NCI-H82 treated with DMSO at 0.1 percent for 48 hours (cell line): ENCODE measurements around the gene DPYSL4.
"Not testable (repeated sequence)": the region's sequence is repeated elsewhere in the genome, so short reads cannot be mapped to it uniquely, and the experiment has no call there.

Experiments used
- DNase-seq: peaks from one replicate; lab custom pipeline; 2025; ENCODE audit not compliant: unreplicated experiment; lab: John Stamatoyannopoulos, UW

Gene DPYSL4

DNA sequence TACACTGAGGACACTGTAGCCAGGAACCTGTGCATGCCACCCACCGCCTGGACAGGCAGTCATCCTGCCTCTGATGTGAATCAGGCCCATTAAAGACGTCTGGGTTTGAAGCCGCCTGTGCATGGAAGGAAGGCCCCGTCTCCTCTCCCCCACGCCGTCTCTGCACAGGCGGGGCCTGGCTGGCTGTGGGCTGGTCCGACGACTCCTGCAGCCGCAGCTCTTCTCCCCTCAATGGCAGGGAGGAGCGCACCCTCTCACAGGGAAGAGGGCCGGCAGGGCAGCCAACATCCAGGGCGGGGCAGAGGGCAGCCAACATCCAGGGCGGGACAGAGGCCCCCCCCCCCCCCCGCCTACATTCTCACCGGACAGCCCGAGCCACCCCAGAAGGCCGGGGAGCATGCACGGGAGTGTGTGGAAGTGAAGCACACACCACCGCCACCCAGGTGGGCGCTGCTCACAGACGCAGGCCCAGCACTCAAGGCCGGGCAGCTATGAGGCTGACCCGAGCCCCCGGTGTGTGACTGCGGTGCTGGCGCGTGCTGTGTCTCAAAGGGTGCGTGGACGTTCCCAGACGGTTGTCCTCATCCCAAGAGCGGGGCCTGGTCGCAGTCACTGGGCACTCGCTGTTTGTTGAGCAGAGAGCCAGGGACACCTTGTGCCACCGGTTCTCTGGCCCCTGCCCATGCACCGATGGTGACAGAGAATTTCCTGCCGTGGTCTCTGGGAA lies 19.1 kb downstream of the DPYSL4 start:
- no peak for DNase-seq

DNA sequence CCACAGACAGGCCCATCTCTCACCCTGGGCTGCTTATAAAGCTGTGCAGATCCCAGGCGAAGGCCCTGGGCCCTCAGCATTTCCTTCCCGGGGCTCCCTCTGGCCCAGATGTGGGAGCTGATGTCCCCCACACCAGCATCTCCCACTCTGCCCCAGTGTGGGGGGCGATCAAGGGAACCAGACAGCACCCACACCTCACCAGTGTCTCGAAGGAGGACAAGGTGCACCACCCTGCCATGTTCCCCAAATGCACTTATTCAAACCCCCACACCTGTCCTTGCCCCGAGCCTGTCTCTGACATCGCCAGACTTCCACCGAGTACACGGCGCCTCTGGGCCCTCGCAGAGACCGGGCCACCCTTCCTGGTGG lies 19.6 kb downstream of the DPYSL4 start:
- no peak for DNase-seq

DNA sequence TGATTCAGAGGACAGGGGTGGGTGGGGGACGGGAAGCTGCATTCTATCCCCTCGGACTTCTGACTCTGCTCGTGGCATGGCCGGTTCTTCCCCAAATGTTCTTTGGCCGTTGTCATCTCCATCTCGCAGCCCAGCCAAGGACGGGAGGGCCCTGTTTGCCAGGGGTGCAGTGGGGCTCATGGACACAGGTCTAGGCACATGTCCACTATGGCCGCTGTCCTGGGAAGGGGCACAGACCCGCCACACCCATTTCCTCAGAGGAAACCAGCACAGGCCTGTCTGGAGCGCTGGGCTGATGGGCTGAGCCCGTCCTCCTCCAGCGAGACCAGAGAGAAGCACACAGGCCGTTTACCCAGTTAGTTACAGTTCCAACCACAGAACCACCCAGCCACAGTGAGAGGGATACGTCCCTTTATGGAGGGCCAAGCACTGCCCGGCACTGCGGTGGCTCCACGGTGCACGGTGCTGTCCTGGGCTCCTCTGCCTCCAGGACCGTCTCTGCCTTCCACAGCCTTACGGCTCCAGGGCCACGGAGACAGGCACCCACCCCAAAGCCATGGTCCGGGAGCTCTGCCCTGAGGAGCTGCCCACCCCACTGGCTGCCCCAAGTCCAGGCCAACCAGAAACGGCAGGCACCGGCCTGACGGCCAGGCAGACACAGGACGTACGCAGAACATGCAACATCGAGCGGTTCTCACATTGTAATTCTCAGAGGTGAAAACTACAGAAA lies 20.2 kb downstream of the DPYSL4 start:
- no peak for DNase-seq

GRCh38 chr10:132207536-132208461 lies 21.1 kb downstream of the DPYSL4 start:
- no peak for DNase-seq

GRCh38 chr10:132208462-132209050 lies 21.8 kb downstream of the DPYSL4 start:
- no peak for DNase-seq

GRCh38 chr10:132209130-132209529 lies 22.4 kb downstream of the DPYSL4 start:
- no peak for DNase-seq

GRCh38 chr10:132209978-132210530 lies 23.3 kb downstream of the DPYSL4 start:
- no peak for DNase-seq

GRCh38 chr10:132210766-132211165 lies 24.0 kb downstream of the DPYSL4 start:
- no peak for DNase-seq

DNA sequence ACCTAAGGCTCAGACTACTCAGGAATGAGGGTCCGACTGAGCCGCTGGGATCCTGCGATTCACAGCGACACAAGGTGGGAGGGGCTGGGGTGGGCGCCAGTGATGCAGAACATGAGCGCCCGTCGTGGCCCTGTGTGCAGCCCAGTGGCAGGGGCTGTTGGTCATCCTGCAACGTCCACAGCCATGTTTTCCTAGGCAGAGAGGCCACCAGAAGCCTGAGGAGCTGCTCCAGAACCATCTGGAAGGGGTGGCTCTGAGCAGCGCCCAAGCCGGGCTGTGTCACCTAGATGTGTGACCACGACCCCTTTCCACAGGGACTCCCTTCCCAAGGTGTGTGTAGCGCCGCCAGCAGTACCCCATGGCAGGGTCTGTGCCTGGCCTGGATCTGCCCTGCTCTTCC lies 24.5 kb downstream of the DPYSL4 start:
- no peak for DNase-seq

- DNase-seq, result no peak
Measured at GRCh38 chr10:132212816-132213215, 26.1 kb downstream of the DPYSL4 start.

- no peak for DNase-seq
Measured at GRCh38 chr10:132213917-132214316, 27.2 kb downstream of the DPYSL4 start.

DNA sequence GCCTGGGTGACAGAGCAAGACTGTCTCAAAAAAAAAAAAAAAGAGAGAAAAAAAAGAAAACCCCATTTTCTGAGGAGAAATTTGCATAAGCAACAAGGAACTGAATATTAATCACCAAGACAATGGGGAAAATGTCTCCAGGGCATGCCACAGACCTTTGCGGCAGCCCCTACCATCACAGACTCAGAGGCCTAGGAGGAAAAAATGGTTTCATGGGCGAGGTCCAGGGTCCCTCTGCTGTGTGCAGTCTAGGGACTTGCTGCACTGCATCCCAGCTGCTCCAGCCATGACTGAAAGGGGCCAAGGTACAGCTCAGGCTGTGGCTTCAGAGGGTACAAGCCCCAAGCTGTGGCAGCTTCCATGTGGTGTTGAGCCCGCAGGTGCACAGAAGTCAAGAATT lies 29.7 kb downstream of the DPYSL4 start:
- not testable (repeated sequence) for DNase-seq

- DNase-seq, result no peak
Measured at GRCh38 chr10:132219486-132219885, 32.7 kb downstream of the DPYSL4 start.

DNA sequence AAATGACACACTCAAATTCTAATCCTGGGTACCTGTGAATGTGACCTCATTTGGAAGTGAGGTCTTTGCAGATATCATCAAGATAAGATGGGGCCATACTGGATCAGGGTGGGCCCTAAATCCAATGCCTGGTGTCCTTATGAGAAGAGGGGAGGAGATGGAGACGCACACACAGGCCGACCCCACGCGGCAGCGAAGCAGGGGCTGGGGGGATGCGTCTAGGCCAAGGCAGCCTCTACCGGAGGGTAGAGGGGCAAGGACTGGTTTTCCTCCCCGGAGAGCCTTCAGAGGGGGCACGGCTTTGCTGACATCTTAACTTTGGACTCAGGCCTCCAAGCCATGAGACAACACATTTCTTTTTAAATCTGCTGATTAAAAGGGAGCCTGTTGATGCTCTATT lies 33.3 kb downstream of the DPYSL4 start:
- DNase-seq, result no peak

- DNase-seq, result not testable (repeated sequence)
Measured at GRCh38 chr10:132220996-132221395, 34.2 kb downstream of the DPYSL4 start.

DNA sequence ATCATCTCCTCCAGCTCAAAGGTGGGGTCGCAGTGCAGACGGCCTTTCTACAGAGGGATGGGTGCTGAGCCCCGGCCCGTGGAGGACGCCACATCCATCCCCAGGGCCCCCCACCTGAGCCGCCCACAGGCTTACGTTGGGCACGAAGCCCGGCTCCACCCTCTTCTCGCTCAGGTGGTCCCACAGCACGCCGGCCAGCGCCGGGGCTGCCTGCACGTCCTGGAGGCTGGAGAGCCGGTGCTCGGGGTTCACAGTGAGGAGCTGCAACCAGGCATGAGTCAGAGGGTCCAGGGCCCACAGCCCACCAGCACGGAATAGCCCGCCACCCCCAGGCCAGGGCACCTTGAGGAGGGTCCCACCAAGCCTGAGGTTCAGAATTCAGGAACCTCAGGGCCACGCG lies 36.0 kb downstream of the DPYSL4 start:
- DNase-seq, result no peak

- peak; percentile 26 for DNase-seq
Measured at GRCh38 chr10:132223156-132223590, 36.4 kb downstream of the DPYSL4 start.

DNA sequence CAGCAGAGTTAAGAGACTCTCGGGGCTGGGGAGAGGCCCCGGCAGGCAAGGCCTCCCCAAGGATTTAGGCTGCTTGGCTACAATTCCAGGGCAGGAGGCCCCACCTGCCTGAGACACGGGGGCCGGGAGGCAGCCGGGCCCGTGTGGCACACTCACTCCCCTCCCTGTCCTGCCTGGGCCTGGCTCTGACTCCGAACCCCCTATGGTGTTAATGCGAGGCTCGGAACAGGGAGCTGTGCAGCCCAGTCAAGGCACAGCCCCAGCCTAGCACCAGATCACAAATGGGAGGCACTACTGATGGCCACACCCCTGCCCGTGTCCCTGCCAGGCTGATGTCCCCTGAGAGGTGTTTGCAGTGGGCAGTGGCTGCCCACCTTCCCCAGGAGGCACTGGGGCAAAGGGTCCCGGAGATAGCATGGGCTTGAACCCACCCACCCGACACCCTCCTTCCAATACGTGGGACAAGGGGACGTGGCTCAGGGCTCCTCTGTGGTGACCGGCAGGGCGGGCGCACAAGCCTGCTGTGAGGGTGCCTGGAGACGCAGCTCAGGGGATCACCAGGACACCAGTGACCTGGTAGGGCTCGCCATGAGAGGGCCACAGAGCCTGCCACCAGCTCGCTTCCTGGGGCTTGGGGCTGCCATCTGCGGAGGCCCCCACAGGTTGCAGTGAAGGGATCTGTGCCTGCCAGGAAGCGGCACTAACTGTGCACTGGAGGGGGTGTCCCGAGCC lies 37.0 kb downstream of the DPYSL4 start:
- DNase-seq, result no peak

GRCh38 chr10:132224343-132225072 lies 37.8 kb downstream of the DPYSL4 start:
- DNase-seq, result no peak
